NCI-H2227 (cell line): ENCODE results near the gene SPIB.
"Not testable (repeated sequence)": the region's sequence is repeated elsewhere in the genome, so short reads cannot be mapped to it uniquely, and the experiment has no call there.

Experiments used
- DNase-seq: peaks from one replicate; lab custom pipeline; 2025; ENCODE audit not compliant: unreplicated experiment; lab: John Stamatoyannopoulos, UW

The SPIB gene

GRCh38 chr19:50418176-50419021 lies at the start of gene SPIB:
TSS of gene SPIB (plus strand) at chr19:50418938. CDS start at chr19:50418963, 25 bp downstream.
- peak; percentile 14 for DNase-seq

- DNase-seq: no peak
Measured at GRCh38 chr19:50371914-50372475, 46.7 kb upstream of the SPIB start.

GRCh38 chr19:50376166-50377050 lies 42.3 kb upstream of the SPIB start, which contains the start of gene NR1H2:
TSS of gene NR1H2 (plus strand) at chr19:50376457. CDS start at chr19:50377606, 1,149 bp downstream.
- DNase-seq: peak; percentile 96

DNA sequence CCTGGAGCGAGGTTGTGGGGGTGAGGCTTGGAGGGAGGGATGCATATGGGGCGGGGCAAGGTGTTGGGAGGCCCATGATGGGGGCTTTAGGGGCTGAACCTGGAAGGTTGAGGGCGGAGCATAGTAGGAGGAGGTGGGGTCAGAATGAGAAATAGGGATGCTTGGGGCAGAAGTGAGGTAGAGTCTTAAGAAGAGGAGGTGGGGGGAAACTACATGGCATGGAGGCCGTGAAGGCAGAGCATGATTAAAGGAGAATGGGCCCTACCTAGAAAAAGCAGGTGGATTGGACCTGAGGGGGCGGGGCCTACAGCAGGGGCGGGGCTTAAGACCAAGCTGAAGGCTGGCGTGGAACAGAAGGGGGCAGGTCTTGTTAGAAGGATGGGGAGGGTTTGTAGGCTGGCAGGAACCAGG lies 41.7 kb upstream of the SPIB start:
- DNase-seq: peak; percentile 78

DNA sequence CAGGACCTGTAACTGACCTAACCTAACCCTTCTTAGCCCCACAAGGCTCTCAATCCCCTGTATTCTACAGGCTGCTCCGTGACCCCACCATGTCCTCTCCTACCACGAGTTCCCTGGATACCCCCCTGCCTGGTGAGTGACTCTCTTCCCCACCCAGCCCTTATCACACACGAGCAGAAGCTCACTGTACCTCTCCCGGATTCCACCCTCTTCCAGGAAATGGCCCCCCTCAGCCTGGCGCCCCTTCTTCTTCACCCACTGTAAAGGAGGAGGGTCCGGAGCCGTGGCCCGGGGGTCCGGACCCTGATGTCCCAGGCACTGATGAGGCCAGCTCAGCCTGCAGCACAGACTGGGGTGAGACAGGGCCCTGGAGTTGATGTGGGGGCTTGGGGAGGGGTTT lies 41.2 kb upstream of the SPIB start:
- DNase-seq: no peak

DNA sequence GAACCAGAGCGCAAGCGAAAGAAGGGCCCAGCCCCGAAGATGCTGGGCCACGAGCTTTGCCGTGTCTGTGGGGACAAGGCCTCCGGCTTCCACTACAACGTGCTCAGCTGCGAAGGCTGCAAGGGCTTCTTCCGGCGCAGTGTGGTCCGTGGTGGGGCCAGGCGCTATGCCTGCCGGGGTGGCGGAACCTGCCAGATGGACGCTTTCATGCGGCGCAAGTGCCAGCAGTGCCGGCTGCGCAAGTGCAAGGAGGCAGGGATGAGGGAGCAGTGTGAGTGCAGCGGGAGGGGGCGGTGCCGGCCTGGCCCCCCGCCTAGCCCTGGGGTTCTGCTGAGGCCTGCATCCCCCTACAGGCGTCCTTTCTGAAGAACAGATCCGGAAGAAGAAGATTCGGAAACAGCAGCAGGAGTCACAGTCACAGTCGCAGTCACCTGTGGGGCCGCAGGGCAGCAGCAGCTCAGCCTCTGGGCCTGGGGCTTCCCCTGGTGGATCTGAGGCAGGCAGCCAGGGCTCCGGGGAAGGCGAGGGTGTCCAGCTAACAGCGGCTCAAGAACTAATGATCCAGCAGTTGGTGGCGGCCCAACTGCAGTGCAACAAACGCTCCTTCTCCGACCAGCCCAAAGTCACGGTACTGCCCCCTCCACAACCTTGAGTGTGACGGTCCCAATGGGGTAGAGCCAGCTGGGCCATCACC lies 40.4 kb upstream of the SPIB start:
- no peak for DNase-seq

GRCh38 chr19:50378863-50379236 lies 39.9 kb upstream of the SPIB start:
- DNase-seq: no peak

DNA sequence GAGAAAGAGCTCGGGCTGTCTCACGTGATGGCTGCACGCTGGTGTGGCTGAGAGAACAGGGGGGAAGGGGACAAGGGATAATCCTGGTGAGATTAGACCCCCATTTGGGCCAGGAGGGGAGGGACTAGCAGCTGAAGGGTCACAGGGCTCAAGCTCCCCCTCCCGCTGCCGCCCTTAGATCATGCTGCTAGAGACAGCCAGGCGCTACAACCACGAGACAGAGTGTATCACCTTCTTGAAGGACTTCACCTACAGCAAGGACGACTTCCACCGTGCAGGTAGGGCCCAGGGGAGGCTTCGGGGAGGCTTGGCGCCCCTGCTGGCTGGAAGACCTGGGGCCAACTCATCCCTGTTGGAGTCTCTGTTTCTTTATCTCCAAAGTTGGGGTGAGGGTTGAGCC lies 39.1 kb upstream of the SPIB start:
- DNase-seq: no peak

- DNase-seq: no peak
Measured at GRCh38 chr19:50380137-50380536, 38.6 kb upstream of the SPIB start.

- no peak for DNase-seq
Measured at GRCh38 chr19:50380751-50381151, 38.0 kb upstream of the SPIB start.

- DNase-seq: no peak
Measured at GRCh38 chr19:50381881-50382729, 36.6 kb upstream of the SPIB start.

DNA sequence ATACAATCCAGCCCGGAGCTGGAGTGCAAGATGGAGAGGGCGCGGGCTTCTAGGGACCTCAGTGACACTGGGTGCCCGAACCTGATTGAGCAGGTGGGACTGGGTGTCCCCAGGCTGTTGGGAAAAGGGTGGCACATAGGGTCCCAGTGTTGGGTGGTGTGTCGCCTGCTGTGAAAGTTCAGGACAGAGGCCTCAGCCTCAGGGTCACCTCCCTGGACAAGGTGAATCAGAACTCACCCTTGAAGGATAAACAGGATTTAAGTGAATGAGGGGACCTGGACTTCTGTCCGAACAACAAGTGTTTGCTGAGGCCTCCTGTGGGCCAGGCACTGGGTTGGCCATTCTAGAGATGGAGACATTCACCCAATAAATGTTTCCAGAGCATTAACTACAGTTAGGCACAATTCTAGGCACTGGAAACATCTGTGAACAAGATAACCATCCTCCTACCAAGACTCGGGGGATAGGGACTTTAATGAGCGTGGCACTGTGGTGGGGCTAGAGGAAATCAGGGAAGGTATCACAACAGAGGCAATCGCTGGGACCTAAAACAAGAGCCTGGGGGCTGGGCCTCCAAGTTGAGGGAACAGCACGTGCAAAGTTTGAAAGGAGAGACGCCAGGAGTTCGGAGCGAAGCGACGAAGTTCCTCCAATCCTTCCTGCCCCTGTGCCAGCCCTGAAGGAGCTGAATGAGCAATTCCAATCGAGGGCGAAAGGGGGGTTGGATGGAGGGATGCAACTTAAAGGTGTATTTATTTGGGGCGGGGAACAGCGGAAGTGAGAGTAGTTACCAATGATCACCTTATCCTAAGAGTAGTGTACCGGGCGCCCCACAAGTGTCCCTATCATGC lies 35.5 kb upstream of the SPIB start:
- no peak for DNase-seq

- peak; percentile 97 for DNase-seq
Measured at GRCh38 chr19:50383852-50384684, 34.7 kb upstream of the SPIB start, which contains the start of gene POLD1. TSS of gene POLD1 (plus strand) at chr19:50384347. CDS start at chr19:50398852, 14,505 bp downstream.

DNA sequence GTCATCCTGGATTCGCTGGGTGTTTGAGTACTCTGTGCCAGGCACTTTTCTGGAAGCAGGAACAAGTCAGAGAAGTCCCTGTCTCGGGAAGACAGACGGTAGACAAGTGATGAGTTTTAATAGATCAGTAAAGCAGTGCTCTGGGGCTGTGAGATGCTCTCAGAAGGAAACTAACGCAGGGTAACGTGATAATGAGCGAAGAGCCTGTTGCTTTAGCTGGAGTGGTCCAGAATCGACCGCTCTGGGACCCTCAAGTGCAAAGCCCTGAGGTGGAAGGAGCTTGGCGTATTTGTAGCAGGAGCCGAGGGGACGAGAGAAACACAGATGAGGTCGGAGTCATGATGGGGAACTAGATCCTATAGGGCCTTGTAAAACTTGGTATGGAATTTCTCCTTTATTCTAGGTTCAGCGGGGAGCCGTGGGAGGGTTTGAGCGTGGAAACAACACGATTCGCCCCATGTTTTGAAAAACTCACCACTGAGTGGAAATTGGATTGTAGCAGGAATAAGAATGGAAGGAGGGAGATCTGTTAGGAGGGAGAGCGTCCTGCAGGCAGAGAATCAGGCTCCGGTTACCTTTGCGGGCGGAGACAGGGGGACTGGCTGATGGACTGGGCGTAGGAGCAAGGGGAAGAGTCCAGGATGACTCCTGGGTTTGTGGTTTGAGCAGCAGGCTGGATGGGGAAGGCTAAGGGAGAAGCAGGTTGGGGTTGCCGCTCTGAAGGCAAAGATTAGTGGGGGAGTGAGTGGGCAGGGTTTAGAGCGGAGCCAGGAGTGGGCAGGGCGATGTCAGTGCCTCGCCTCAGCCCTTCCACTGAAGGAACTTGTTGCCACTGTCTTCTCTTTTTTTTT lies 33.8 kb upstream of the SPIB start:
- DNase-seq: no peak

DNA sequence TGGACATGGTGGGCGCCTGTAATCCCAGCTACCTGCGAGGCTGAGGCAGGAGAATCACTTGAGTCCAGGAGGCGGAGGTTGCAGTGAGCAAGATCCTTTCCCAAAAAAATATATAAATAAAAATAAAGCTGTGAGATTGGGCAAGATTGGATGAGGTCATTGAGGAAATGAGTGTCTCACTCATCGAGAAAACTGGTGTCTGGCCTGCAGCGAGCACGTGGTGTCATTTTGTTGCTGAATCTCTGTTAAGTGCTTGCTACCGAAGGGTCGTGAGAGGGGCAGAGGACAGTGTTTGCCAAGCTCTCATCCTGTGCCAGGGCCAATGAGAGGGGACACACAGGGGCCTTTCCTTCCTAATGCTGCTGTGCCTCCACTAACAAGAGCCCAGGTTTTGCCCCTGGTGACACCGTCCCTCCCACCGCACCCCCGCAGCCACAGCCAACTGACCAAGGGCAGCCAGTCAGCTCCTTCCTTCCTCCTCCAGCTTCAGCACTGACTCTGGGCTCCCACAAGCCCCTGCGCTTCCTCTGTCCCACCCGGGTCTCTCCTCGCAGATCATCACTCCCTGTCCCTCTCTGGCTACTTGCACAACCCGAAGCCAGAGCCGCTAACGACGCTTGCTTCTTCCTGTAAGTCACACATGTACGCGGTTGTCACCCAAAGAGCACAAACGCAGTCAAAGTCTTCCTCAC lies 31.4 kb upstream of the SPIB start:
- no peak for DNase-seq

- no peak for DNase-seq
Measured at GRCh38 chr19:50387868-50388245, 30.9 kb upstream of the SPIB start.

GRCh38 chr19:50390295-50390694 lies 28.4 kb upstream of the SPIB start:
- not testable (repeated sequence) for DNase-seq
